Astrocyte (in vitro differentiated cells and primary cell): ENCODE results near the gene MEDAG.

Experiments
- CTCF ChIP-seq: IDR thresholded peaks from 2 replicates; pipeline ENCODE4 v1.5.1; 2011; ENCODE audit warnings: low read depth, mild to moderate bottlenecking, inconsistent platforms, low read length, moderate library complexity; ENCODE audit not compliant: insufficient read depth
- EZH2 ChIP-seq: IDR thresholded peaks from 2 replicates; pipeline ENCODE4 v1.6.1; 2012; ENCODE audit warnings: mild to moderate bottlenecking, low read length, inconsistent platforms; ENCODE audit not compliant: insufficient read depth

GRCh38 chr13:30898678-30899241, 7.3 kb upstream of the MEDAG start:
- TF ChIP-seq CTCF (no peak), EZH2 (no peak)
